Vagina (tissue), 2 donors: ENCODE measurements around the gene OSBP2.
"Not testable (repeated sequence)": the region's sequence is repeated elsewhere in the genome, so short reads cannot be mapped to it uniquely, and the experiment has no call there.

Experiments used
- CTCF ChIP-seq, 3 experiments: fragments of 450-650 bp in 2 of 3; fragments of 200-600 bp in 1 of 3; sonication (generic) in 1 of 3; IDR thresholded peaks; one replicate each; pipeline ENCODE4 v1.5.1; 2017 to 2019; ENCODE audit warnings: antibody characterized with exemption in 3 of 3, mild to moderate bottlenecking in 2 of 3, moderate library complexity in 2 of 3
- POLR2A ChIP-seq, 2 donors: fragments of 450-650 bp; IDR thresholded peaks; one replicate each; pipeline ENCODE4 v1.6.1; 2017; ENCODE audit warnings: antibody characterized with exemption in 2 of 2, mild to moderate bottlenecking in 2 of 2, moderate library complexity in 2 of 2

DNA sequence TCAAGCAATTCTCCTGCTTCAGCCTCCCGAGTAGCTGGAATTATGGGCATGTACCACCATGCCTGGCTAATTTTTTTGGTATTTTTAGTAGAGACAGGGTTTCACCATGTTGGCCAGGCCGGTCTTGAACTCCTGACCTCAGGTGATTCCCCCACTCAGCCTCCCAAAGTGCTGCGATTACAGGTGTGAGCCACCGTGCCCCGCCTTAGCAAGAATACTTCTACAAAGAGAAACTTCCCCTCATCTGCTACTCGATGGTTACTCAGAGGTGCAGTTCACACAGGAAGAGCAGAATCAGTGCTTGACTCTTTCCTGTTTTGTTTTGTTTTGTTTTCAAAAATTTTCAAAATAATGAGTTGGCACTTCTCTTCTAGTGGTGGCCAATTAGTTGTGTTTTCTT, 15.3 kb downstream of the OSBP2 start:
- not testable (repeated sequence) for TF ChIP-seq CTCF, POLR2A (IDR thresholded peaks at IDR 0.05)
